Sigmoid colon (tissue), 7 donors: ENCODE data around the gene CRAT. TPM values are rescaled to one million over a fixed set of nuclear protein-coding genes. Genes with fewer than 3 reads are reported as not detected.

Source experiments
- DNase-seq: peaks from one replicate; pipeline ENCODE4 v3.0.0-alpha.2; 2019
- H3K27ac ChIP-seq, 4 donors: fragments of 200-600 bp; sonication (generic); one replicate each; pipeline ENCODE4 v1.5.1; 2016 to 2019; ENCODE audit warnings: mild to moderate bottlenecking in 1 of 4
- H3K27me3 ChIP-seq, 3 donors: fragments of 200-600 bp; sonication (generic); one replicate each; pipeline ENCODE4 v1.5.1; 2019; ENCODE audit warnings: mild to moderate bottlenecking in 1 of 3
- H3K36me3 ChIP-seq, 4 donors: fragments of 200-600 bp; sonication (generic); one replicate each; pipeline ENCODE4 v1.5.1; 2016 to 2019
- H3K4me1 ChIP-seq, 4 donors: fragments of 200-600 bp; sonication (generic); one replicate each; pipeline ENCODE4 v1.5.1; 2017 to 2019
- H3K4me3 ChIP-seq, 4 donors: fragments of 200-600 bp; sonication (generic); one replicate each; pipeline ENCODE4 v1.5.1; 2017 to 2019; ENCODE audit warnings: mild to moderate bottlenecking in 2 of 4, moderate library complexity in 1 of 4
- H3K9me3 ChIP-seq, 4 donors: fragments of 200-600 bp in 3 of 4; sonication (generic) in 3 of 4; one replicate each; pipeline versions ENCODE4 v1.5.1 to v1.6.1; 2013 to 2019
- CTCF ChIP-seq, 4 experiments: fragments of 450-650 bp in 3 of 4; fragments of 200-600 bp in 1 of 4; IDR thresholded peaks; one replicate each; pipeline ENCODE4 v1.5.1; 2016 to 2019; ENCODE audit warnings: antibody characterized with exemption in 4 of 4, mild to moderate bottlenecking in 3 of 4, moderate library complexity in 2 of 4
- EP300 ChIP-seq, 4 donors: sonication (generic); formaldehyde crosslinking; IDR thresholded peaks; one replicate each; pipeline ENCODE4 v1.6.1; 2017; ENCODE audit warnings: antibody characterized with exemption in 4 of 4
- POLR2A ChIP-seq, 2 donors: fragments of 450-650 bp; IDR thresholded peaks; one replicate each; pipeline ENCODE4 v1.6.1; 2016; ENCODE audit warnings: antibody characterized with exemption in 2 of 2, mild to moderate bottlenecking in 2 of 2, moderate library complexity in 2 of 2
- POLR2AphosphoS5 ChIP-seq, 4 donors: sonication (generic); formaldehyde crosslinking; IDR thresholded peaks; one replicate each; pipeline ENCODE4 v1.6.1; 2017; ENCODE audit warnings: antibody characterized with exemption in 4 of 4
- WGBS, 2 donors: extraction: QIAGEN DNeasy Blood & Tissue Kit; methylation state at CpG; one replicate each; pipeline ENCODE4 v1.1.7; 2013; 5-methylcytosine and 5-hydroxymethylcytosine counted together
- intact Hi-C: fragments of 100-400 bp; cut with DNase I; formaldehyde crosslinking; loops from one replicate; pipeline ENCODE4 v1.15.1; 2023
- polyA plus RNA-seq, 3 donors: library from polyadenylated mRNA; stranded (reverse); fragments of 200-250 nt; gene quantifications; one replicate each; pipeline ENCODE4 v1.2.3, GENCODE V29; 2013
- total RNA-seq, 4 donors: library from RNA; depleted of rRNA; stranded (reverse); fragments of >200 nt; gene quantifications; one replicate each; pipeline ENCODE4 v1.1.0, GENCODE V29; 2016
- donor health status: healthy with polysubstance abuse.
- donor health status: Bipolar disorder and iron deficiency.
- donor health status: healthy.

CRAT gene
- total and polyA plus RNA-seq, 7 donors = 49.6 to 66.8 (median 52.9) TPM

GRCh38 chr9:129136446-129137035 is 25.9 kb upstream of the CRAT start:
- H3K9me3 ChIP-seq = no peaks in the 10 kb centered on the region
- 86 to 89% methylated on average over 16 of the region's 16 CpGs for WGBS, 2 donors

GRCh38 chr9:129135476-129135875 is 24.9 kb upstream of the CRAT start:
- Histone ChIP-seq H3K36me3 (peaks cover 0 to 59% (median 13%) of the 10 kb centered on the region in 4 donors), H3K27me3 (no peaks in the 10 kb centered on the region), H3K27ac (no peak overlapping the region), H3K9me3 (no peaks in the 10 kb centered on the region), H3K4me1 (peaks cover 0 to 31% (median 24%) of the 10 kb centered on the region in 4 donors), H3K4me3 (no peak overlapping the region)
- no peak for DNase-seq
- intact Hi-C loops = no loop called here
- TF ChIP-seq CTCF (IDR thresholded peaks at IDR 0.05) (no peak), POLR2A (IDR thresholded peaks at IDR 0.05) (no peak), POLR2AphosphoS5 (IDR thresholded peaks at IDR 0.05) (no peak), EP300 (IDR thresholded peaks at IDR 0.05) (no peak)
- WGBS, 2 donors = 90 to 94% methylated on average over 6 of the region's 6 CpGs

More at GRCh38 chr9:129136446-129137035, 25.9 kb upstream of the CRAT start:
- Histone ChIP-seq H3K4me3 (no peak overlapping the region), H3K4me1 (peaks cover 0 to 39% (median 32%) of the 10 kb centered on the region in 4 donors), H3K27me3 (no peaks in the 10 kb centered on the region), H3K36me3 (peaks cover 0 to 49% (median 13%) of the 10 kb centered on the region in 4 donors), H3K27ac (peak overlapping the region in 1 of 4 donors; percentile 100)
- no peak for DNase-seq
- TF ChIP-seq POLR2A (IDR thresholded peaks at IDR 0.05) = no peak
- no peak for TF ChIP-seq CTCF (IDR thresholded peaks at IDR 0.05)
- TF ChIP-seq EP300 (IDR thresholded peaks at IDR 0.05) = no peak
- no peak for TF ChIP-seq POLR2AphosphoS5 (IDR thresholded peaks at IDR 0.05)
- intact Hi-C loops = no loop called here

GRCh38 chr9:129133082-129133481 is 22.5 kb upstream of the CRAT start:
- H3K4me3 ChIP-seq = no peak overlapping the region
- TF ChIP-seq POLR2A (IDR thresholded peaks at IDR 0.05) (no peak), POLR2AphosphoS5 (IDR thresholded peaks at IDR 0.05) (no peak), EP300 (IDR thresholded peaks at IDR 0.05) (no peak), CTCF (IDR thresholded peaks at IDR 0.05) (no peak)
- H3K27ac ChIP-seq = no peak overlapping the region
- H3K9me3 ChIP-seq = no peaks in the 10 kb centered on the region
- intact Hi-C loops = loop anchor here (2.0 to 5.0 kb wide), 2 partner anchors 109 to 488 kb away; partner anchors contain the start of gene C9orf50
- H3K27me3 ChIP-seq = no peaks in the 10 kb centered on the region
- H3K4me1 ChIP-seq = peaks cover 0 to 9% (median 5%) of the 10 kb centered on the region in 4 donors
- H3K36me3 ChIP-seq = peaks cover 0 to 69% (median 13%) of the 10 kb centered on the region in 4 donors
- 89 to 94% methylated on average over 4 of the region's 4 CpGs for WGBS, 2 donors
- no peak for DNase-seq

GRCh38 chr9:129131300-129132145 is 20.9 kb upstream of the CRAT start:
- peak; percentile 90 for DNase-seq
- peaks cover 0 to 6% (median 2%) of the 10 kb centered on the region in 4 donors for H3K4me1 ChIP-seq
- TF ChIP-seq CTCF (IDR thresholded peaks at IDR 0.05) (peak; percentile 92 to 99 (median 96)), POLR2AphosphoS5 (IDR thresholded peaks at IDR 0.05) (no peak), POLR2A (IDR thresholded peaks at IDR 0.05) (no peak), EP300 (IDR thresholded peaks at IDR 0.05) (no peak)
- H3K27ac ChIP-seq = peak overlapping the region in 1 of 4 donors; percentile 26
- WGBS, 2 donors = 41 to 46% methylated on average over 13 of the region's 13 CpGs
- H3K36me3 ChIP-seq = peaks cover 0 to 62% (median 7%) of the 10 kb centered on the region in 4 donors
- H3K9me3 ChIP-seq = no peaks in the 10 kb centered on the region
- no peak overlapping the region for H3K4me3 ChIP-seq
- no peaks in the 10 kb centered on the region for H3K27me3 ChIP-seq
- intact Hi-C loops = loop anchor here (2.0 to 5.0 kb wide), 3 partner anchors 111 to 651 kb away; partner anchors contain the start of gene C9orf50
